ENCODE results near the gene RNF121. TPM values are rescaled to one million over a fixed set of nuclear protein-coding genes. Genes with fewer than 3 reads are reported as not detected.

RNF121 gene
- total and polyA plus RNA-seq, 2 of the 13 experiments (the other 11 are each of a cell fraction or from before 2014, with no cell fraction given): 28.6 to 44.3 TPM

DNA sequence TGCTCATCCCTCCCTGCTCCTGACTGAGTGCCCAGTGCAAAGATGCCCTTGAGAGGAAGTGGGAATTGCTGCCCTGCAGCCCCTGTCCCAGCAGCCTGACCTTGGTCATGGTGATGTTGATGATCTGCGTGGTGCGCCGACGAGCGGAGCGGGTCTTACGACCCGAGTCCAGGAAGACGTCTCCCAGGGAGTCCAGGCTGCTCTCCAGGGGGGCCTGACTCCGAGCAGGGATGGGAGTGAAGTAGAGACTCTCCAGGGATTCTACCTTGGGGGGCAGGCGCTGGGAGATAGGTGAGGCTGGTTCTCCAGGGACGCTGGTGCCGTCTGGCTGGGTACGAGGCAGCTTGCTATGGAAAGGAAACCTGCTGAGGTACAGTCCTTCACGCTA is 78.2 kb downstream of the RNF121 start (continued):
- TF ChIP-seq, protein P1, sequence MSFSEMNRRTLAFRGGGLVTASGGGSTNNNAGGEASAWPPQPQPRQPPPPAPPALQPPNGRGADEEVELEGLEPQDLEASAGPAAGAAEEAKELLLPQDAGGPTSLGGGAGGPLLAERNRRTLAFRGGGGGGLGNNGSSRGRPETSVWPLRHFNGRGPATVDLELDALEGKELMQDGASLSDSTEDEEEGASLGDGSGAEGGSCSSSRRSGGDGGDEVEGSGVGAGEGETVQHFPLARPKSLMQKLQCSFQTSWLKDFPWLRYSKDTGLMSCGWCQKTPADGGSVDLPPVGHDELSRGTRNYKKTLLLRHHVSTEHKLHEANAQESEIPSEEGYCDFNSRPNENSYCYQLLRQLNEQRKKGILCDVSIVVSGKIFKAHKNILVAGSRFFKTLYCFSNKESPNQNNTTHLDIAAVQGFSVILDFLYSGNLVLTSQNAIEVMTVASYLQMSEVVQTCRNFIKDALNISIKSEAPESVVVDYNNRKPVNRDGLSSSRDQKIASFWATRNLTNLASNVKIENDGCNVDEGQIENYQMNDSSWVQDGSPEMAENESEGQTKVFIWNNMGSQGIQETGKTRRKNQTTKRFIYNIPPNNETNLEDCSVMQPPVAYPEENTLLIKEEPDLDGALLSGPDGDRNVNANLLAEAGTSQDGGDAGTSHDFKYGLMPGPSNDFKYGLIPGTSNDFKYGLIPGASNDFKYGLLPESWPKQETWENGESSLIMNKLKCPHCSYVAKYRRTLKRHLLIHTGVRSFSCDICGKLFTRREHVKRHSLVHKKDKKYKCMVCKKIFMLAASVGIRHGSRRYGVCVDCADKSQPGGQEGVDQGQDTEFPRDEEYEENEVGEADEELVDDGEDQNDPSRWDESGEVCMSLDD (CRISPR knock-in tag; IDR thresholded peaks at IDR 0.05; ENCODE audit: borderline replicate concordance): no peak
- TF ChIP-seq HNF4A (CRISPR knock-in tag; IDR thresholded peaks at IDR 0.05): no peak
- no peak for TF ChIP-seq KAT2B (IDR thresholded peaks at IDR 0.05; ENCODE audit: borderline replicate concordance, low read depth, low read length)
- TF ChIP-seq, protein P2, sequence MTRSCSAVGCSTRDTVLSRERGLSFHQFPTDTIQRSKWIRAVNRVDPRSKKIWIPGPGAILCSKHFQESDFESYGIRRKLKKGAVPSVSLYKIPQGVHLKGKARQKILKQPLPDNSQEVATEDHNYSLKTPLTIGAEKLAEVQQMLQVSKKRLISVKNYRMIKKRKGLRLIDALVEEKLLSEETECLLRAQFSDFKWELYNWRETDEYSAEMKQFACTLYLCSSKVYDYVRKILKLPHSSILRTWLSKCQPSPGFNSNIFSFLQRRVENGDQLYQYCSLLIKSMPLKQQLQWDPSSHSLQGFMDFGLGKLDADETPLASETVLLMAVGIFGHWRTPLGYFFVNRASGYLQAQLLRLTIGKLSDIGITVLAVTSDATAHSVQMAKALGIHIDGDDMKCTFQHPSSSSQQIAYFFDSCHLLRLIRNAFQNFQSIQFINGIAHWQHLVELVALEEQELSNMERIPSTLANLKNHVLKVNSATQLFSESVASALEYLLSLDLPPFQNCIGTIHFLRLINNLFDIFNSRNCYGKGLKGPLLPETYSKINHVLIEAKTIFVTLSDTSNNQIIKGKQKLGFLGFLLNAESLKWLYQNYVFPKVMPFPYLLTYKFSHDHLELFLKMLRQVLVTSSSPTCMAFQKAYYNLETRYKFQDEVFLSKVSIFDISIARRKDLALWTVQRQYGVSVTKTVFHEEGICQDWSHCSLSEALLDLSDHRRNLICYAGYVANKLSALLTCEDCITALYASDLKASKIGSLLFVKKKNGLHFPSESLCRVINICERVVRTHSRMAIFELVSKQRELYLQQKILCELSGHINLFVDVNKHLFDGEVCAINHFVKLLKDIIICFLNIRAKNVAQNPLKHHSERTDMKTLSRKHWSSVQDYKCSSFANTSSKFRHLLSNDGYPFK (CRISPR knock-in tag; IDR thresholded peaks at IDR 0.05; ENCODE audit: borderline replicate concordance): no peak
- no peak for TF ChIP-seq RFXANK (CRISPR knock-in tag; IDR thresholded peaks at IDR 0.05)
- TF ChIP-seq, protein P3, sequence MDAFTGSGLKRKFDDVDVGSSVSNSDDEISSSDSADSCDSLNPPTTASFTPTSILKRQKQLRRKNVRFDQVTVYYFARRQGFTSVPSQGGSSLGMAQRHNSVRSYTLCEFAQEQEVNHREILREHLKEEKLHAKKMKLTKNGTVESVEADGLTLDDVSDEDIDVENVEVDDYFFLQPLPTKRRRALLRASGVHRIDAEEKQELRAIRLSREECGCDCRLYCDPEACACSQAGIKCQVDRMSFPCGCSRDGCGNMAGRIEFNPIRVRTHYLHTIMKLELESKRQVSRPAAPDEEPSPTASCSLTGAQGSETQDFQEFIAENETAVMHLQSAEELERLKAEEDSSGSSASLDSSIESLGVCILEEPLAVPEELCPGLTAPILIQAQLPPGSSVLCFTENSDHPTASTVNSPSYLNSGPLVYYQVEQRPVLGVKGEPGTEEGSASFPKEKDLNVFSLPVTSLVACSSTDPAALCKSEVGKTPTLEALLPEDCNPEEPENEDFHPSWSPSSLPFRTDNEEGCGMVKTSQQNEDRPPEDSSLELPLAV (CRISPR knock-in tag; conservative IDR thresholded peaks at IDR 0.05; ENCODE audit: low read depth): no peak
- TF ChIP-seq KLF12 (CRISPR knock-in tag; IDR thresholded peaks at IDR 0.05; ENCODE audit: borderline replicate concordance): no peak
- TF ChIP-seq POLR2A (IDR thresholded peaks at IDR 0.05; ENCODE audit: insufficient read depth in 1 of 2, low read depth in 2 of 2, low read length in 2 of 2): peak in 1 of 2 experiments; percentile 23; a peak in 1 of 4 replicates
- no peak for TF ChIP-seq ZNF263 (CRISPR knock-in tag; IDR thresholded peaks at IDR 0.05)
- TF ChIP-seq ZFYVE20 (CRISPR knock-in tag; IDR thresholded peaks at IDR 0.05; ENCODE audit: borderline replicate concordance, low read depth): no peak
- peak; percentile 55 for TF ChIP-seq AGO1 (IDR thresholded peaks at IDR 0.05; ENCODE audit: low read depth, low read length, poor library complexity, severe bottlenecking)
- TF ChIP-seq, protein P4, sequence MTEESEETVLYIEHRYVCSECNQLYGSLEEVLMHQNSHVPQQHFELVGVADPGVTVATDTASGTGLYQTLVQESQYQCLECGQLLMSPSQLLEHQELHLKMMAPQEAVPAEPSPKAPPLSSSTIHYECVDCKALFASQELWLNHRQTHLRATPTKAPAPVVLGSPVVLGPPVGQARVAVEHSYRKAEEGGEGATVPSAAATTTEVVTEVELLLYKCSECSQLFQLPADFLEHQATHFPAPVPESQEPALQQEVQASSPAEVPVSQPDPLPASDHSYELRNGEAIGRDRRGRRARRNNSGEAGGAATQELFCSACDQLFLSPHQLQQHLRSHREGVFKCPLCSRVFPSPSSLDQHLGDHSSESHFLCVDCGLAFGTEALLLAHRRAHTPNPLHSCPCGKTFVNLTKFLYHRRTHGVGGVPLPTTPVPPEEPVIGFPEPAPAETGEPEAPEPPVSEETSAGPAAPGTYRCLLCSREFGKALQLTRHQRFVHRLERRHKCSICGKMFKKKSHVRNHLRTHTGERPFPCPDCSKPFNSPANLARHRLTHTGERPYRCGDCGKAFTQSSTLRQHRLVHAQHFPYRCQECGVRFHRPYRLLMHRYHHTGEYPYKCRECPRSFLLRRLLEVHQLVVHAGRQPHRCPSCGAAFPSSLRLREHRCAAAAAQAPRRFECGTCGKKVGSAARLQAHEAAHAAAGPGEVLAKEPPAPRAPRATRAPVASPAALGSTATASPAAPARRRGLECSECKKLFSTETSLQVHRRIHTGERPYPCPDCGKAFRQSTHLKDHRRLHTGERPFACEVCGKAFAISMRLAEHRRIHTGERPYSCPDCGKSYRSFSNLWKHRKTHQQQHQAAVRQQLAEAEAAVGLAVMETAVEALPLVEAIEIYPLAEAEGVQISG (CRISPR knock-in tag; IDR thresholded peaks at IDR 0.05): no peak
- no peak for TF ChIP-seq ZNF558 (CRISPR knock-in tag; IDR thresholded peaks at IDR 0.05; ENCODE audit: borderline replicate concordance)
- TF ChIP-seq AGO2 (optimal IDR thresholded peaks at IDR 0.05; ENCODE audit: low read depth, low read length): peak; percentile 59

Measured in HepG2 (cell line).